Spleen (tissue), 7 donors: ENCODE results near the gene ZNF593.

Experiments used
- POLR2A ChIP-seq, 3 donors: fragments of 450-650 bp; IDR thresholded peaks; one replicate each; pipeline ENCODE4 v1.5.1; 2017; ENCODE audit warnings: antibody characterized with exemption in 3 of 3, mild to moderate bottlenecking in 1 of 3
- TF ChIP-seq, protein P1 (sequence below), 11 experiments: fragments of 200-600 bp in 7 of 11; fragments of 450-650 bp in 4 of 11; sonication (generic) in 4 of 11; IDR thresholded peaks in 8 of 11; conservative IDR thresholded peaks in 3 of 11; 1 replicate in 7 of 11; 2 replicates in 4 of 11; pipeline versions ENCODE4 v1.4.0 to v1.8.0; 2016 to 2021; ENCODE audit warnings: antibody characterized with exemption in 11 of 11, inconsistent platforms in 4 of 11, mild to moderate bottlenecking in 1 of 11
- donor health status: DM: no; HTN: no; CAD: no; lungs with moderate emphysema.
- donor health status: DM: no; HTN: no; CAD: no.
- donor health status: DM: no; HTN: no; CAD: no.

DNA sequence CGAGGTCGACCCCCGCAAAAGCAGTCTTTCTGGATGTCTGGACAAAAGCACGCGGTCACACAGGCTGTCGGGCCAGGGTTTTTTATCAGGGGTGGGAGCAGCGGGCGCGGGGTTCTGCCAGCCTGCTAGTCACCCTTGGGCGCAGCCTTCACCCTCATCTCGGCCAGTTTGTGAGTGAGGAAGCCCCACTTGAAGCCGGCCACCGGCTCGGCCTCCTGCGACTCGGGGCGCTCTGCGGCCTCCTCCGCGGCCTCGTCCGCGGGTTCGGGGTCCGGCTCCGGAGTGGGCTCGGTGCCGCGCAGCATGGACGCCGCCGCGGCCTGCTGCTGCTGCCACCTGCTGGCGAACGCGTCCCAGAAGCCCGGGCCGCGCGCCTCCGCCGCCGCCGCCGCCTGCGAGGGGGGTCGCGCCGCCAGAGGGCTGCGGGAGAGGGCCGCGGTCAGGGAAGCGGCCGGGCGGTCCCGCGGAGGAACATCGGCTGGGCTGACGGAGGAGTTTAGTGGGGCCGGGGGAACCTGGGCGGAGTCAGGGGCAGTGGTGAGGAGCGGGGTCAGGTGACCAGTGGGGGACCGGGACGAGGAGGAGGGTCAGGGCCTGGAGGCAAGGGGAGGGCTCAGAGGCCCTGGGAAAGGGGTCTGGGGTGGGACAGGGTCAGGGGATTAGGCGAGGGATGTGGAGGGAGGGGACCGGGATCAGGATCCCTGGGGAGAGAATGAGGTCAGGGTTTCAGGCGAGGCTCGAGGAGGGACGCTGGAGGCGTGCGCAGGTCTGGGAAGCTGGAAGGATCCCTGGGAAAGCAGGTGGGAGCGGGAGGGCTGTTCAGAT is 5.5 kb upstream of the ZNF593 start:
- TF ChIP-seq, protein P1, sequence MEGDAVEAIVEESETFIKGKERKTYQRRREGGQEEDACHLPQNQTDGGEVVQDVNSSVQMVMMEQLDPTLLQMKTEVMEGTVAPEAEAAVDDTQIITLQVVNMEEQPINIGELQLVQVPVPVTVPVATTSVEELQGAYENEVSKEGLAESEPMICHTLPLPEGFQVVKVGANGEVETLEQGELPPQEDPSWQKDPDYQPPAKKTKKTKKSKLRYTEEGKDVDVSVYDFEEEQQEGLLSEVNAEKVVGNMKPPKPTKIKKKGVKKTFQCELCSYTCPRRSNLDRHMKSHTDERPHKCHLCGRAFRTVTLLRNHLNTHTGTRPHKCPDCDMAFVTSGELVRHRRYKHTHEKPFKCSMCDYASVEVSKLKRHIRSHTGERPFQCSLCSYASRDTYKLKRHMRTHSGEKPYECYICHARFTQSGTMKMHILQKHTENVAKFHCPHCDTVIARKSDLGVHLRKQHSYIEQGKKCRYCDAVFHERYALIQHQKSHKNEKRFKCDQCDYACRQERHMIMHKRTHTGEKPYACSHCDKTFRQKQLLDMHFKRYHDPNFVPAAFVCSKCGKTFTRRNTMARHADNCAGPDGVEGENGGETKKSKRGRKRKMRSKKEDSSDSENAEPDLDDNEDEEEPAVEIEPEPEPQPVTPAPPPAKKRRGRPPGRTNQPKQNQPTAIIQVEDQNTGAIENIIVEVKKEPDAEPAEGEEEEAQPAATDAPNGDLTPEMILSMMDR (IDR thresholded peaks at IDR 0.05 in 8 of 11, conservative IDR thresholded peaks at IDR 0.05 in 3 of 11) = peak in 7 of 11 experiments; percentile 59 to 85 (median 79)
- no peak for TF ChIP-seq POLR2A (IDR thresholded peaks at IDR 0.05)
